SK-N-SH (cell line): ENCODE data around the gene LAMTOR4.

ENCODE experiments used
- CHD2 ChIP-seq: fragments of 150-350 bp; IDR thresholded peaks from 2 replicates; pipeline ENCODE4 v1.6.1; 2018; ENCODE audit warnings: low read length; ENCODE audit not compliant: partially characterized antibody
- JUND ChIP-seq: IDR thresholded peaks from 2 replicates; pipeline ENCODE4 v1.4.0; 2012
- POLR2AphosphoS5 ChIP-seq: IDR thresholded peaks from 2 replicates; pipeline ENCODE4 v1.6.1; 2012; ENCODE audit warnings: low read depth, low read length
- RCOR1 ChIP-seq: fragments of 150-350 bp; IDR thresholded peaks from 2 replicates; pipeline ENCODE4 v1.6.1; 2017; ENCODE audit warnings: antibody characterized with exemption, low read length
- REST ChIP-seq: IDR thresholded peaks from 2 replicates; pipeline ENCODE4 v1.6.1; 2012; ENCODE audit warnings: mild to moderate bottlenecking, low read depth, low read length, moderate library complexity
- SMC3 ChIP-seq: IDR thresholded peaks from 2 replicates; pipeline ENCODE4 v1.6.1; 2012; ENCODE audit warnings: low read depth, low read length, improper control_type of control experiment
- YY1 ChIP-seq: IDR thresholded peaks from 2 replicates; pipeline ENCODE4 v1.4.0; 2012; ENCODE audit warnings: low read depth, mild to moderate bottlenecking
- TF ChIP-seq, protein P1 (sequence below): fragments of 200-600 bp; sonication (generic); IDR thresholded peaks from 2 replicates; pipeline ENCODE4 v1.6.1; 2017; ENCODE audit warnings: antibody characterized with exemption, mild to moderate bottlenecking, moderate library complexity

GRCh38 chr7:100200693-100201092 lies 52.0 kb downstream of the LAMTOR4 start:
- TF ChIP-seq, protein P1, sequence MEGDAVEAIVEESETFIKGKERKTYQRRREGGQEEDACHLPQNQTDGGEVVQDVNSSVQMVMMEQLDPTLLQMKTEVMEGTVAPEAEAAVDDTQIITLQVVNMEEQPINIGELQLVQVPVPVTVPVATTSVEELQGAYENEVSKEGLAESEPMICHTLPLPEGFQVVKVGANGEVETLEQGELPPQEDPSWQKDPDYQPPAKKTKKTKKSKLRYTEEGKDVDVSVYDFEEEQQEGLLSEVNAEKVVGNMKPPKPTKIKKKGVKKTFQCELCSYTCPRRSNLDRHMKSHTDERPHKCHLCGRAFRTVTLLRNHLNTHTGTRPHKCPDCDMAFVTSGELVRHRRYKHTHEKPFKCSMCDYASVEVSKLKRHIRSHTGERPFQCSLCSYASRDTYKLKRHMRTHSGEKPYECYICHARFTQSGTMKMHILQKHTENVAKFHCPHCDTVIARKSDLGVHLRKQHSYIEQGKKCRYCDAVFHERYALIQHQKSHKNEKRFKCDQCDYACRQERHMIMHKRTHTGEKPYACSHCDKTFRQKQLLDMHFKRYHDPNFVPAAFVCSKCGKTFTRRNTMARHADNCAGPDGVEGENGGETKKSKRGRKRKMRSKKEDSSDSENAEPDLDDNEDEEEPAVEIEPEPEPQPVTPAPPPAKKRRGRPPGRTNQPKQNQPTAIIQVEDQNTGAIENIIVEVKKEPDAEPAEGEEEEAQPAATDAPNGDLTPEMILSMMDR, result no peak
- TF ChIP-seq SMC3, result no peak
- TF ChIP-seq REST, result no peak
- no peak for TF ChIP-seq CHD2
- no peak for TF ChIP-seq RCOR1
- TF ChIP-seq POLR2AphosphoS5, result no peak
- TF ChIP-seq YY1, result no peak
- no peak for TF ChIP-seq JUND
